K562 (cell line): Measurements from ENCODE around the gene CYSTM1. TPM values are rescaled to one million over a fixed set of nuclear protein-coding genes. Genes with fewer than 3 reads are reported as not detected.

Source experiments
- BHLHE40 ChIP-seq: IDR thresholded peaks from 2 replicates; pipeline ENCODE4 v1.6.1; 2011; ENCODE audit warnings: low read length, improper control_type of control experiment
- DACH1 ChIP-seq: fragments of 450-650 bp; IDR thresholded peaks from 2 replicates; pipeline ENCODE4 v1.6.1; 2018; ENCODE audit not compliant: partially characterized antibody
- ETS1 ChIP-seq: conservative IDR thresholded peaks from 2 replicates; pipeline ENCODE4 v1.6.1; 2011; ENCODE audit warnings: low read depth, mild to moderate bottlenecking, low read length; ENCODE audit not compliant: control insufficient read depth
- FOXA3 ChIP-seq, 2 experiments: fragments of 450-650 bp in 1 of 2; sonication (generic) in 1 of 2; formaldehyde crosslinking; IDR thresholded peaks in 1 of 2; conservative IDR thresholded peaks in 1 of 2; 2 replicates each; pipeline versions ENCODE4 v1.4.0 to v1.8.0; 2020 to 2022; ENCODE audit warnings: mild to moderate bottlenecking in 2 of 2, missing genetic modification reagents in 1 of 2
- KLF10 ChIP-seq: fragments of 250-450 bp; sonication (Bioruptor Pico); IDR thresholded peaks from 2 replicates; pipeline ENCODE4 v1.6.1; 2021; ENCODE audit warnings: matching md5 sums
- RFX5 ChIP-seq: IDR thresholded peaks from 2 replicates; pipeline ENCODE4 v1.6.1; 2011; ENCODE audit warnings: low read depth, mild to moderate bottlenecking, improper control_type of control experiment, low read length
- TCF3 ChIP-seq: sonication (generic); formaldehyde crosslinking; IDR thresholded peaks from 2 replicates; pipeline ENCODE4 v1.4.0; 2020; ENCODE audit warnings: mild to moderate bottlenecking, missing genetic modification reagents
- TEAD4 ChIP-seq, 2 experiments: sonication (generic) in 1 of 2; formaldehyde crosslinking in 1 of 2; IDR thresholded peaks; 2 replicates each; pipeline versions ENCODE4 v1.6.1 to v1.8.0; 2012 to 2022; ENCODE audit warnings: borderline replicate concordance in 1 of 2, inconsistent platforms in 1 of 2, low read length in 1 of 2, mild to moderate bottlenecking in 1 of 2, missing genetic modification reagents in 1 of 2
- ZFX ChIP-seq: sonication (generic); formaldehyde crosslinking; IDR thresholded peaks from 2 replicates; pipeline ENCODE4 v1.8.0; 2022; ENCODE audit warnings: mild to moderate bottlenecking, missing genetic modification reagents, moderate library complexity
- ZNF143 ChIP-seq: sonication (generic); formaldehyde crosslinking; IDR thresholded peaks from 2 replicates; pipeline ENCODE4 v1.9.0; 2022; ENCODE audit warnings: mild to moderate bottlenecking, missing genetic modification reagents
- ZNF263 ChIP-seq: sonication (generic); formaldehyde crosslinking; IDR thresholded peaks from 2 replicates; pipeline ENCODE4 v1.8.0; 2022; ENCODE audit warnings: mild to moderate bottlenecking, missing genetic modification reagents, borderline replicate concordance
- ZNF740 ChIP-seq, 3 experiments: fragments of 200-800 bp in 1 of 3; sonication (Bioruptor generic) in 1 of 3; sonication (generic) in 1 of 3; formaldehyde crosslinking in 1 of 3; IDR thresholded peaks; 2 replicates each; pipeline versions ENCODE4 v1.6.1 to v1.8.0; 2016 to 2022; ENCODE audit warnings: mild to moderate bottlenecking in 2 of 3, missing compliant biosample characterization in 2 of 3, missing genetic modification characterization in 2 of 3, missing genetic modification reagents in 1 of 3
- polyA plus RNA-seq, 8 experiments: library from polyadenylated mRNA; depleted of rRNA in 4 of 8; stranded (reverse) in 5 of 8; unstranded in 3 of 8; fragments of >200 nt; fragmentation: Nextera tagmentation in 2 of 8; fragmentation: Illumina TruSeq in 1 of 8; extraction: Ambion mirVana in 2 of 8; extraction: Trizol in 1 of 8; gene quantifications; 2 replicates each; pipeline versions ENCODE4 v1.2.1 to v1.2.3, GENCODE V29; 2011 to 2014; ENCODE audit warnings: inconsistent platforms in 1 of 8, missing spikeins in 1 of 8
- total RNA-seq, 7 experiments: library from RNA; depleted of rRNA in 6 of 7; stranded (reverse); fragments of >200 nt in 6 of 7; fragmentation: Illumina TruSeq in 2 of 7; extraction: Trizol in 2 of 7; gene quantifications; 2 replicates each; pipeline versions ENCODE4 v1.2.1 to v1.2.3, GENCODE V29; 2011 to 2021; ENCODE audit warnings: low replicate concordance in 1 of 7
- TF ChIP-seq, protein P1 (sequence below): fragments of 250-450 bp; sonication (Bioruptor Pico); IDR thresholded peaks from 2 replicates; pipeline ENCODE4 v1.4.0; 2020
- TF ChIP-seq, protein P2 (sequence below): fragments of 450-650 bp; formaldehyde crosslinking; IDR thresholded peaks from 2 replicates; pipeline ENCODE4 v1.4.0; 2020; ENCODE audit warnings: mild to moderate bottlenecking, mixed read lengths

The CYSTM1 gene
- total and polyA plus RNA-seq, 9 of the 15 experiments (the other 6 are each of a cell fraction or from before 2014, with no cell fraction given) = 76.1 to 422 (median 108) TPM

GRCh38 chr5:140174465-140175366 lies at the start of gene CYSTM1 (continued):
- TF ChIP-seq, protein P1, sequence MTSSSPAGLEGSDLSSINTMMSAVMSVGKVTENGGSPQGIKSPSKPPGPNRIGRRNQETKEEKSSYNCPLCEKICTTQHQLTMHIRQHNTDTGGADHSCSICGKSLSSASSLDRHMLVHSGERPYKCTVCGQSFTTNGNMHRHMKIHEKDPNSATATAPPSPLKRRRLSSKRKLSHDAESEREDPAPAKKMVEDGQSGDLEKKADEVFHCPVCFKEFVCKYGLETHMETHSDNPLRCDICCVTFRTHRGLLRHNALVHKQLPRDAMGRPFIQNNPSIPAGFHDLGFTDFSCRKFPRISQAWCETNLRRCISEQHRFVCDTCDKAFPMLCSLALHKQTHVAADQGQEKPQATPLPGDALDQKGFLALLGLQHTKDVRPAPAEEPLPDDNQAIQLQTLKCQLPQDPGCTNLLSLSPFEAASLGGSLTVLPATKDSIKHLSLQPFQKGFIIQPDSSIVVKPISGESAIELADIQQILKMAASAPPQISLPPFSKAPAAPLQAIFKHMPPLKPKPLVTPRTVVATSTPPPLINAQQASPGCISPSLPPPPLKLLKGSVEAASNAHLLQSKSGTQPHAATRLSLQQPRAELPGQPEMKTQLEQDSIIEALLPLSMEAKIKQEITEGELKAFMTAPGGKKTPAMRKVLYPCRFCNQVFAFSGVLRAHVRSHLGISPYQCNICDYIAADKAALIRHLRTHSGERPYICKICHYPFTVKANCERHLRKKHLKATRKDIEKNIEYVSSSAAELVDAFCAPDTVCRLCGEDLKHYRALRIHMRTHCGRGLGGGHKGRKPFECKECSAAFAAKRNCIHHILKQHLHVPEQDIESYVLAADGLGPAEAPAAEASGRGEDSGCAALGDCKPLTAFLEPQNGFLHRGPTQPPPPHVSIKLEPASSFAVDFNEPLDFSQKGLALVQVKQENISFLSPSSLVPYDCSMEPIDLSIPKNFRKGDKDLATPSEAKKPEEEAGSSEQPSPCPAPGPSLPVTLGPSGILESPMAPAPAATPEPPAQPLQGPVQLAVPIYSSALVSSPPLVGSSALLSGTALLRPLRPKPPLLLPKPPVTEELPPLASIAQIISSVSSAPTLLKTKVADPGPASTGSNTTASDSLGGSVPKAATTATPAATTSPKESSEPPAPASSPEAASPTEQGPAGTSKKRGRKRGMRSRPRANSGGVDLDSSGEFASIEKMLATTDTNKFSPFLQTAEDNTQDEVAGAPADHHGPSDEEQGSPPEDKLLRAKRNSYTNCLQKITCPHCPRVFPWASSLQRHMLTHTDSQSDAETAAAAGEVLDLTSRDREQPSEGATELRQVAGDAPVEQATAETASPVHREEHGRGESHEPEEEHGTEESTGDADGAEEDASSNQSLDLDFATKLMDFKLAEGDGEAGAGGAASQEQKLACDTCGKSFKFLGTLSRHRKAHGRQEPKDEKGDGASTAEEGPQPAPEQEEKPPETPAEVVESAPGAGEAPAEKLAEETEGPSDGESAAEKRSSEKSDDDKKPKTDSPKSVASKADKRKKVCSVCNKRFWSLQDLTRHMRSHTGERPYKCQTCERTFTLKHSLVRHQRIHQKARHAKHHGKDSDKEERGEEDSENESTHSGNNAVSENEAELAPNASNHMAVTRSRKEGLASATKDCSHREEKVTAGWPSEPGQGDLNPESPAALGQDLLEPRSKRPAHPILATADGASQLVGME (CRISPR knock-in tag) = peak; percentile 43; the same call in 1 of the 2 replicates
- TF ChIP-seq KLF10 = no peak
- TF ChIP-seq, protein P2, sequence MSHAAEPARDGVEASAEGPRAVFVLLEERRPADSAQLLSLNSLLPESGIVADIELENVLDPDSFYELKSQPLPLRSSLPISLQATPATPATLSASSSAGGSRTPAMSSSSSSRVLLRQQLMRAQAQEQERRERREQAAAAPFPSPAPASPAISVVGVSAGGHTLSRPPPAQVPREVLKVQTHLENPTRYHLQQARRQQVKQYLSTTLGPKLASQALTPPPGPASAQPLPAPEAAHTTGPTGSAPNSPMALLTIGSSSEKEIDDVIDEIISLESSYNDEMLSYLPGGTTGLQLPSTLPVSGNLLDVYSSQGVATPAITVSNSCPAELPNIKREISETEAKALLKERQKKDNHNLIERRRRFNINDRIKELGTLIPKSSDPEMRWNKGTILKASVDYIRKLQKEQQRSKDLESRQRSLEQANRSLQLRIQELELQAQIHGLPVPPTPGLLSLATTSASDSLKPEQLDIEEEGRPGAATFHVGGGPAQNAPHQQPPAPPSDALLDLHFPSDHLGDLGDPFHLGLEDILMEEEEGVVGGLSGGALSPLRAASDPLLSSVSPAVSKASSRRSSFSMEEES = peak; percentile 89
- TF ChIP-seq FOXA3 (CRISPR knock-in tag; conservative IDR thresholded peaks at IDR 0.05 in 1 of 2, IDR thresholded peaks at IDR 0.05 in 1 of 2) = 0 out of 4 replicates have a peak, but pooled peaks of 1 of the 2 experiments have one; percentile 3
- peak; percentile 57 for TF ChIP-seq DACH1
- peak; percentile 67; the same call in 1 of the 2 replicates for TF ChIP-seq ETS1
- TF ChIP-seq ZNF740 (CRISPR knock-in tag; IDR thresholded peaks at IDR 0.05) = peak; percentile 7; the same call in 1 of the 2 replicates
- TF ChIP-seq ZNF740 (tag; IDR thresholded peaks at IDR 0.05) = no peak
- TF ChIP-seq TEAD4 (IDR thresholded peaks at IDR 0.05; ENCODE audit: low read length) = no peak
- no peak for TF ChIP-seq TEAD4 (CRISPR knock-in tag; IDR thresholded peaks at IDR 0.05; ENCODE audit: borderline replicate concordance)
- TF ChIP-seq ZNF143 = no peak
- peak; percentile 82 for TF ChIP-seq BHLHE40
- no peak for TF ChIP-seq RFX5
- 0 out of 2 replicates have a peak, but pooled peaks have one; percentile 7 for TF ChIP-seq ZNF263
- no peak for TF ChIP-seq TCF3 (CRISPR knock-in tag)
- peak; percentile 73 for TF ChIP-seq ZFX (CRISPR knock-in tag)
